B cell (primary cell): ENCODE measurements around the gene TPST1. TPM values are rescaled to one million over a fixed set of nuclear protein-coding genes. Genes with fewer than 3 reads are reported as not detected.

Experiments
- ATAC-seq: fragments of 200-7000 bp; cut with Tn5 transposase; one replicate; pipeline ENCODE4 v1.10.0; 2021; ENCODE audit warnings: low read depth, mild to moderate bottlenecking, moderate number of reproducible peaks, moderate library complexity
- CTCF ChIA-PET: fragments of 350-600 bp; sonication (Branson Sonifier 250); formaldehyde crosslinking; loops from one replicate; lab custom pipeline; 2021; ENCODE audit warnings: antibody characterized with exemption, inconsistent platforms; lab: Charles Lee
- POLR2A ChIA-PET: fragments of 350-600 bp; sonication (Branson Sonifier 250); formaldehyde crosslinking; loops from one replicate; lab custom pipeline; 2021; ENCODE audit warnings: antibody characterized with exemption; lab: Charles Lee
- DNase-seq: peaks from one replicate; pipeline ENCODE4 v3.0.0; 2013
- H2AFZ ChIP-seq: 2 replicates; pipeline ENCODE4 v1.6.1; 2012; ENCODE audit warnings: mild to moderate bottlenecking, low read depth, low read length; ENCODE audit not compliant: insufficient read depth, poor library complexity, severe bottlenecking
- H3K27ac ChIP-seq, 2 donors: 1 replicate in 1 of 2; 2 replicates in 1 of 2; pipeline ENCODE4 v1.5.1; 2012 to 2013; ENCODE audit warnings: low read length in 2 of 2, mild to moderate bottlenecking in 2 of 2, moderate library complexity in 1 of 2
- H3K27me3 ChIP-seq, 4 experiments: fragments of 200-600 bp in 1 of 4; sonication (generic) in 1 of 4; replicated peaks in 1 of 4; 1 replicate in 2 of 4; 2 replicates in 2 of 4; pipeline versions ENCODE4 v1.6.1 to v1.7.0; 2013 to 2016; ENCODE audit warnings: low read length in 3 of 4, mild to moderate bottlenecking in 2 of 4, mixed read lengths in 1 of 4, moderate library complexity in 1 of 4; ENCODE audit not compliant: insufficient read depth in 4 of 4, control insufficient read depth in 3 of 4; ENCODE audit errors: control extremely low read depth in 1 of 4
- H3K36me3 ChIP-seq, 2 experiments: replicated peaks in 1 of 2; 1 replicate in 1 of 2; 2 replicates in 1 of 2; pipeline versions ENCODE4 v1.6.1 to v1.7.1; 2013; ENCODE audit warnings: low read length in 1 of 2; ENCODE audit not compliant: insufficient read depth in 2 of 2, control insufficient read depth in 1 of 2; ENCODE audit errors: control extremely low read depth in 1 of 2, extremely low read depth in 1 of 2
- H3K4me1 ChIP-seq, 2 donors: fragments of 200-600 bp in 1 of 2; sonication (generic) in 1 of 2; 1 replicate in 1 of 2; 2 replicates in 1 of 2; pipeline versions ENCODE4 v1.5.1 to v1.6.1; 2013 to 2017; ENCODE audit warnings: low read length in 2 of 2; ENCODE audit not compliant: control insufficient read depth in 2 of 2, insufficient read depth in 2 of 2
- H3K4me2 ChIP-seq: replicated peaks from 2 replicates; pipeline ENCODE3; 2012; ENCODE audit warnings: mild to moderate bottlenecking, low read depth, low read length; ENCODE audit not compliant: poor library complexity, severe bottlenecking
- H3K4me3 ChIP-seq, 5 experiments: fragments of 200-600 bp in 1 of 5; sonication (generic) in 1 of 5; 1 replicate in 3 of 5; 2 replicates in 2 of 5; pipeline versions ENCODE4 v1.5.1 to v1.7.0; 2011 to 2016; ENCODE audit warnings: low read length in 4 of 5, mild to moderate bottlenecking in 4 of 5, low read depth in 2 of 5, control low read depth in 1 of 5, moderate library complexity in 1 of 5; ENCODE audit not compliant: insufficient read depth in 1 of 5; ENCODE audit errors: control extremely low read depth in 1 of 5, extremely low read depth in 1 of 5
- H3K79me2 ChIP-seq: fragments of 200-600 bp; sonication (generic); one replicate; pipeline ENCODE4 v1.6.0; 2016; ENCODE audit warnings: low read length; ENCODE audit not compliant: control insufficient read depth, insufficient read depth
- H3K9ac ChIP-seq: fragments of 200-600 bp; sonication (generic); 2 replicates; pipeline ENCODE4 v1.6.1; 2017; ENCODE audit warnings: mild to moderate bottlenecking, low read length, moderate library complexity
- H3K9me3 ChIP-seq, 3 donors: one replicate each; pipeline versions ENCODE4 v1.6.1 to v1.7.1; 2013; ENCODE audit warnings: low read length in 2 of 3; ENCODE audit not compliant: control insufficient read depth in 2 of 3, insufficient read depth in 1 of 3; ENCODE audit errors: control extremely low read depth in 1 of 3
- H4K20me1 ChIP-seq: 2 replicates; pipeline ENCODE4 v1.6.0; 2012; ENCODE audit warnings: mild to moderate bottlenecking, low read length; ENCODE audit not compliant: insufficient read depth, control insufficient read depth, poor library complexity, severe bottlenecking
- H3K27ac Mint-ChIP-seq: one replicate; pipeline ENCODE4 v1.8.0; 2021; ENCODE audit warnings: mixed read lengths
- H3K27me3 Mint-ChIP-seq: one replicate; pipeline ENCODE4 v1.8.0; 2021; ENCODE audit warnings: mixed read lengths
- H3K4me1 Mint-ChIP-seq: one replicate; pipeline ENCODE4 v1.8.0; 2021; ENCODE audit warnings: mixed read lengths
- H3K4me3 Mint-ChIP-seq: one replicate; pipeline ENCODE4 v1.8.0; 2021; ENCODE audit warnings: mixed read lengths
- H3K9me3 Mint-ChIP-seq: one replicate; pipeline ENCODE4 v1.8.0; 2022; ENCODE audit warnings: mixed read lengths; ENCODE audit not compliant: insufficient read depth
- CTCF ChIP-seq: fragments of 200-600 bp; IDR thresholded peaks from one replicate; pipeline ENCODE4 v1.8.0; 2022; ENCODE audit warnings: antibody characterized with exemption, mild to moderate bottlenecking
- EZH2 ChIP-seq: IDR thresholded peaks from 2 replicates; pipeline ENCODE4 v1.6.1; 2012; ENCODE audit warnings: borderline replicate concordance, low read depth, mild to moderate bottlenecking, moderate library complexity, low read length; ENCODE audit not compliant: insufficient read depth, poor library complexity, severe bottlenecking
- WGBS: methylation state at CpG from one replicate; pipeline ENCODE4 v1.1.5; 2013; ENCODE audit warnings: missing lambda C conversion rate; ENCODE audit not compliant: insufficient coverage; 5-methylcytosine and 5-hydroxymethylcytosine counted together
- intact Hi-C: fragments of 100-400 bp; cut with micrococcal nuclease; formaldehyde crosslinking; loops from one replicate; pipeline ENCODE4 v1.10.0; 2022
- polyA plus RNA-seq: library from polyadenylated mRNA; depleted of rRNA; stranded (reverse); fragments of >200 nt; gene quantifications from 2 replicates; pipeline ENCODE4 v1.2.3, GENCODE V29; 2012
- total RNA-seq, 2 donors: library from RNA; stranded (reverse); fragments of 120-200 nt in 1 of 2; gene quantifications; 1 replicate in 1 of 2; 2 replicates in 1 of 2; pipeline versions ENCODE4 v1.2.3 to v1.2.4, GENCODE V29; 2013 to 2022

Gene TPST1
- total and polyA plus RNA-seq, 2 donors (not counting 1 experiment from before 2014, with no cell fraction given), result 13.0 to 17.0 TPM

- no peaks in the 10 kb centered on the region for H3K27me3 Mint-ChIP-seq
- CTCF ChIA-PET, result no interaction called here
- H3K9me3 Mint-ChIP-seq, result no peaks in the 10 kb centered on the region
- Histone ChIP-seq H4K20me1 (no peaks in the 10 kb centered on the region), H3K36me3 (peaks cover 2 to 4% of the 10 kb centered on the region in 2 experiments), H3K4me1 (no peaks in the 10 kb centered on the region), H3K4me2 (no peak overlapping the region), H2AFZ (no peak overlapping the region), H3K79me2 (no peaks in the 10 kb centered on the region), H3K9me3 (no peaks in the 10 kb centered on the region), H3K9ac (no peak overlapping the region), H3K4me3 (no peak overlapping the region), H3K27ac (no peak overlapping the region), H3K27me3 (no peaks in the 10 kb centered on the region)
- H3K4me3 Mint-ChIP-seq, result no peak overlapping the region
- ATAC-seq (no peak), DNase-seq (no peak)
- 75% methylated on average over 1 of the region's 3 CpGs for WGBS
- intact Hi-C loops, result no loop called here
- POLR2A ChIA-PET, result no interaction called here
- H3K4me1 Mint-ChIP-seq, result no peaks in the 10 kb centered on the region
- H3K27ac Mint-ChIP-seq, result no peak overlapping the region
- no peak for TF ChIP-seq CTCF
- TF ChIP-seq EZH2, result no peak
Observed at GRCh38 chr7:66357087-66357486, 152.0 kb downstream of the TPST1 start.

- Histone ChIP-seq H3K9me3 (no peaks in the 10 kb centered on the region), H3K4me2 (no peak overlapping the region), H2AFZ (no peak overlapping the region), H3K27me3 (no peaks in the 10 kb centered on the region), H3K36me3 (peaks cover 2 to 4% of the 10 kb centered on the region in 2 experiments), H3K79me2 (no peaks in the 10 kb centered on the region), H3K4me1 (no peaks in the 10 kb centered on the region), H3K27ac (no peak overlapping the region), H3K4me3 (no peak overlapping the region), H4K20me1 (no peaks in the 10 kb centered on the region), H3K9ac (no peak overlapping the region)
- Mint-ChIP-seq H3K27me3 (no peaks in the 10 kb centered on the region), H3K9me3 (no peaks in the 10 kb centered on the region), H3K4me1 (no peaks in the 10 kb centered on the region), H3K4me3 (no peak overlapping the region), H3K27ac (no peak overlapping the region)
- CTCF ChIA-PET, result no interaction called here
- POLR2A ChIA-PET, result no interaction called here
- DNase-seq, result no peak
- TF ChIP-seq CTCF, result no peak
- no peak for TF ChIP-seq EZH2
- WGBS, result 61% methylated on average over 9 of the region's 11 CpGs
- intact Hi-C loops, result no loop called here
- no peak for ATAC-seq
Observed at GRCh38 chr7:66359656-66360211, 154.6 kb downstream of the TPST1 start.
